ENCODE results near the gene LRRC34. TPM values are rescaled to one million over a fixed set of nuclear protein-coding genes. Genes with fewer than 3 reads are reported as not detected.

The LRRC34 gene
- total RNA-seq, 4 donors from 2014 or later = 2.5 to 10.3 (median 4.6) TPM

DNA sequence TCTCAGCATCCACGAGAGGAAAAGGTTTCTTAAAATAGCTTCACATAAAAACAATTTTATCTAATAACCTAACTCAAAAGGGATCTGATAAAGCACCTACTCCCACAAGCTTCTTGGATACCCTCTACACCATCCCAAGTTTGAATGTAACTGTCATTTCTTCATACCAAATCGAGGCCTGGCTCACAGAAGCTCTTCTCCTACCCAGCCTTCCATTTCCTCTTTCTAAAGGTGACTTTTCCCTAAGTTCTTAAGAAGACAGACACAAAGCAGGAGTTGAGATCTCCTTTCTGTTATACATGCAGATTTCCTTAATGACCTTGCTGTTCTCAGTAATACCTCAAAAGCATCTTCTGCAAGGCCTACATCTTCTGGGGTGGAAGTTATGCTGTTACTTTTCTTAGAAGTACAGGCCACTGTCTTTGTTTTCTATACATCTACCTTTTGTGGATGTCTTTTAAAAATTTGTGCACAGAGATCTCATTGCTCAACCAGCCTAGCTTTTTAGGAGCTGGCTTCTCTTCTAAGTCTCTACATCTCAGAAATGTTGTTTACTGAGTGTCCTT, 3.4 kb downstream of the LRRC34 start:
- no peak overlapping the region for H3K27ac ChIP-seq

GRCh38 chr3:169804681-169805080, 8.0 kb downstream of the LRRC34 start:
- WGBS, 2 donors = 88 to 95% methylated on average over 3 of the region's 3 CpGs

More for the DNA sequence above, 3.4 kb downstream of the LRRC34 start:
- DNase-seq (ENCODE audit: low spot score in 2 of 2) = no peak
- TF ChIP-seq EP300 (IDR thresholded peaks at IDR 0.05) (no peak), POLR2A (IDR thresholded peaks at IDR 0.05) (no peak), CTCF (IDR thresholded peaks at IDR 0.05) (no peak)
- Histone ChIP-seq H3K4me3 (no peak overlapping the region), H3K4me1 (peaks cover 0 to 26% (median 2%) of the 10 kb centered on the region in 4 donors), H3K36me3 (no peaks in the 10 kb centered on the region), H3K9me3 (no peaks in the 10 kb centered on the region), H3K27me3 (no peaks in the 10 kb centered on the region)
- WGBS, 2 donors = 38 to 46% methylated on average over 2 of the region's 2 CpGs

GRCh38 chr3:169792359-169792758, 20.3 kb downstream of the LRRC34 start:
- Histone ChIP-seq H3K27ac (no peak overlapping the region), H3K9me3 (no peaks in the 10 kb centered on the region), H3K4me3 (no peak overlapping the region), H3K4me1 (no peaks in the 10 kb centered on the region), H3K36me3 (peaks cover 0 to 63% (median 4%) of the 10 kb centered on the region in 3 donors), H3K27me3 (no peaks in the 10 kb centered on the region)
- DNase-seq (ENCODE audit: low spot score in 2 of 2) = no peak
- TF ChIP-seq EP300 (IDR thresholded peaks at IDR 0.05) = no peak
- TF ChIP-seq POLR2A (IDR thresholded peaks at IDR 0.05) = no peak
- TF ChIP-seq CTCF (IDR thresholded peaks at IDR 0.05) = no peak
- WGBS, 2 donors = 100% methylated on average over 1 of the region's 1 CpG

More at GRCh38 chr3:169804681-169805080, 8.0 kb downstream of the LRRC34 start:
- DNase-seq (ENCODE audit: low spot score in 2 of 2) = no peak
- Histone ChIP-seq H3K27ac (no peak overlapping the region), H3K36me3 (peaks cover 0 to 34% (median 0%) of the 10 kb centered on the region in 3 donors), H3K9me3 (no peaks in the 10 kb centered on the region), H3K27me3 (no peaks in the 10 kb centered on the region), H3K4me3 (no peak overlapping the region), H3K4me1 (no peaks in the 10 kb centered on the region)
- no peak for TF ChIP-seq POLR2A (IDR thresholded peaks at IDR 0.05)

- DNase-seq (ENCODE audit: low spot score in 2 of 2) = no peak
- Histone ChIP-seq H3K27me3 (no peaks in the 10 kb centered on the region), H3K4me3 (no peak overlapping the region), H3K36me3 (peaks cover 0 to 75% (median 4%) of the 10 kb centered on the region in 3 donors), H3K9me3 (no peaks in the 10 kb centered on the region), H3K4me1 (no peaks in the 10 kb centered on the region), H3K27ac (no peak overlapping the region)
- TF ChIP-seq POLR2A (IDR thresholded peaks at IDR 0.05) = no peak
- no peak for TF ChIP-seq CTCF (IDR thresholded peaks at IDR 0.05)
- no peak for TF ChIP-seq EP300 (IDR thresholded peaks at IDR 0.05)
- 90 to 92% methylated on average over 4 of the region's 4 CpGs for WGBS, 2 donors
Measured at GRCh38 chr3:169790687-169791429, 21.8 kb downstream of the LRRC34 start.

- H3K9me3 ChIP-seq = no peaks in the 10 kb centered on the region
- no peak for DNase-seq (ENCODE audit: low spot score in 2 of 2)
- H3K4me1 ChIP-seq = no peaks in the 10 kb centered on the region
- TF ChIP-seq EP300 (IDR thresholded peaks at IDR 0.05) (no peak), CTCF (IDR thresholded peaks at IDR 0.05) (no peak), POLR2A (IDR thresholded peaks at IDR 0.05) (no peak)
- no peaks in the 10 kb centered on the region for H3K27me3 ChIP-seq
- H3K4me3 ChIP-seq = no peak overlapping the region
- H3K27ac ChIP-seq = no peak overlapping the region
- H3K36me3 ChIP-seq = peaks cover 0 to 81% (median 4%) of the 10 kb centered on the region in 3 donors
Measured at GRCh38 chr3:169790219-169790618, 22.5 kb downstream of the LRRC34 start.

Measured in tibial nerve (tissue), 4 donors.